ENCODE data around the gene TBX20.

TBX20 gene

GRCh38 chr7:35280902-35281301 is 27.0 kb upstream of the TBX20 start:
- Histone ChIP-seq H3K4me3 (ENCODE audit: low read depth, low read length) (no peak overlapping the region), H3K9me3 (no peaks in the 10 kb centered on the region), H3K27me3 (no peaks in the 10 kb centered on the region), H3K4me1 (peaks cover 19% of the 10 kb centered on the region), H3K36me3 (no peaks in the 10 kb centered on the region)
- TF ChIP-seq CTCF (IDR thresholded peaks at IDR 0.05; ENCODE audit: low read depth, low read length), result no peak
- no peak for DNase-seq

DNA sequence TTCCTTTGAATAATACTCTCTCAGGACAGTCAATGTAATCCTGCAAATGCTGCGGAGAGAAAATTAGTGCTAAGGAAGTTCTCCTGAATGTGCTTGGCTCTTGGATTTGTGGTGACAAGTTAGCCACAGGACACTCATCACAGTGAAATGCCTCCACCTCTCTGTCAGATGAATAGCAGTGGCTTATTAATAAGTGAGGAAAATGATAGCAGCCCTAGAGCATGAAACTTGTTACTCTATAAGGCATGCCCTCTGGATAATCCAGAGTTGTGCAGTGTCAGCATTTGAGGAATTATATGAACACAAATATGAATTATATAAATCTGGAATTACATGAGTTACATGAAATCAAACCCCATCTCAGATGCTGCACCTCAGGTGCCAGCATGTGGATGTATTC is 23.5 kb upstream of the TBX20 start:
- no peak for DNase-seq
- Histone ChIP-seq H3K9me3 (no peaks in the 10 kb centered on the region), H3K4me3 (ENCODE audit: low read depth, low read length) (no peak overlapping the region), H3K4me1 (peaks cover 7% of the 10 kb centered on the region), H3K36me3 (no peaks in the 10 kb centered on the region), H3K27me3 (no peaks in the 10 kb centered on the region)
- no peak for TF ChIP-seq CTCF (IDR thresholded peaks at IDR 0.05; ENCODE audit: low read depth, low read length)

DNA sequence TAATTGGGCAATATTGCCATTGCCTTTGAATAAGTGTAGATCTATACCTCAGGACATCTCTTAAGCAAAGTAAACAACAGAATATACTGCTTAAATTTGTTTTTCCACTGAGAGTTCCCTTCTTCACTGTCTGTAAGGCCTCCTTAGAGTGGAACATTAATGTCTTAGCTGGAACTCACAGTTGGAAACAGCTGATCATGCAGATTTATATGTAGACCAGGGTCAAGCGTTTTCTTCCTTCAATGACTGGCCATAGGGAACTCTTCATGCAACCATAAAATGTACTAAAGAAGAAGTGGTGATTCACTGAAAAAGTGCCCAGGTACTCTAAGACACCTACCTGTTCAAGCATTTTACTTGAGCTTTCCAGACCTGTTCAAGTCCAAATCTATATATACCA is 18.3 kb upstream of the TBX20 start:
- no peaks in the 10 kb centered on the region for H3K36me3 ChIP-seq
- peaks cover 11% of the 10 kb centered on the region; the same call in 1 of the 2 replicates for H3K4me1 ChIP-seq
- H3K9me3 ChIP-seq, result no peaks in the 10 kb centered on the region
- no peak for DNase-seq
- TF ChIP-seq CTCF (IDR thresholded peaks at IDR 0.05; ENCODE audit: low read depth, low read length), result no peak
- H3K4me3 ChIP-seq (ENCODE audit: low read depth, low read length), result no peak overlapping the region
- H3K27me3 ChIP-seq, result no peaks in the 10 kb centered on the region

DNA sequence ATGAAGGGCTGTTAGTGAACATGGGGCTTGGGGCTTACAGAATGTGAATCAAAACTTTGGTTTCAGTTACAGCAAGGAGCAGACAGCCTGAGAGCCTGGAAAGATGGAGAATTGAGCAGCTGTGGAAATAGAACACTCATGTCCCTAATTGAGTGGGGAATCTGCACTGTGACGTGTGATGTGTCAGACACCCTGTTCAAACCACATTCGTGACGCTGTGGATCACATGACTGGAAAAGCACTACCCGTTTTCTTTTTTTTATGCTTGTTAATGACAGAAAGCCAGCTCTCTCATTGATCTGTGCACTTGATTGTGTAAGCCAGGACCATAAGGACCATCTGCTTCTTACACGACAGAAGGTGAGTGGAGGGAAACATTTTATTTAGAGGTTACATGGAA is 15.1 kb upstream of the TBX20 start:
- TF ChIP-seq CTCF (IDR thresholded peaks at IDR 0.05; ENCODE audit: low read depth, low read length), result no peak
- DNase-seq, result no peak

GRCh38 chr7:35267411-35267810 is 13.5 kb upstream of the TBX20 start:
- no peaks in the 10 kb centered on the region for H3K27me3 ChIP-seq
- TF ChIP-seq CTCF (IDR thresholded peaks at IDR 0.05; ENCODE audit: low read depth, low read length), result no peak

More for the DNA sequence above, 15.1 kb upstream of the TBX20 start:
- H3K4me1 ChIP-seq, result peaks cover 11% of the 10 kb centered on the region; the same call in 1 of the 2 replicates
- H3K27me3 ChIP-seq, result no peaks in the 10 kb centered on the region
- no peaks in the 10 kb centered on the region for H3K36me3 ChIP-seq
- H3K9me3 ChIP-seq, result no peaks in the 10 kb centered on the region
- no peak overlapping the region for H3K4me3 ChIP-seq (ENCODE audit: low read depth, low read length)

DNA sequence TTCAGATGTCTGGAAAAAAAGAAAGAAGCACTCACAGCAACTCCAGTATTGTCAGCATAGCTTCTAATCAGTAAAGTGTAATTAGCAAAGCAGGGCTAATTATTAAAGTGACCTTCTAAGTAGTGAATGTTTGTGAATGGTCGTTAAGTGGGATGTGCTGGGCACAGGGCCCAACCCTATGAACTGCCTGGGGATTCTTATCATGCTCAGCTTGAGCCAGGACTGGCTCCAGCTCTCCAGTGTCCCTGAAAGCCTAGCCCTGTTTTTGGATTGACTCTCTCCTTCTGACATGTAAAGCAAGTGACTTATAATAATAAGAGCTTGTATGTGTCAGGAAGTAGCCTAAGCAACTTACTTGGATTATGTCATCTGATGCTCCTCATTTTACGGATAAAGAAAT is 9.5 kb upstream of the TBX20 start:
- DNase-seq, result peak; percentile 52
- Histone ChIP-seq H3K27me3 (no peaks in the 10 kb centered on the region), H3K36me3 (no peaks in the 10 kb centered on the region), H3K4me1 (peaks cover 4% of the 10 kb centered on the region; the same call in 1 of the 2 replicates), H3K4me3 (ENCODE audit: low read depth, low read length) (no peak overlapping the region), H3K9me3 (no peaks in the 10 kb centered on the region)
- no peak for TF ChIP-seq CTCF (IDR thresholded peaks at IDR 0.05; ENCODE audit: low read depth, low read length)

More at GRCh38 chr7:35267411-35267810, 13.5 kb upstream of the TBX20 start:
- Histone ChIP-seq H3K36me3 (no peaks in the 10 kb centered on the region), H3K9me3 (no peaks in the 10 kb centered on the region), H3K4me1 (peaks cover 16% of the 10 kb centered on the region; the same call in 1 of the 2 replicates), H3K4me3 (ENCODE audit: low read depth, low read length) (no peak overlapping the region)
- no peak for DNase-seq
